HepG2 (cell line): ENCODE data around the gene NFATC3. TPM values are rescaled to one million over a fixed set of nuclear protein-coding genes. Genes with fewer than 3 reads are reported as not detected.

ENCODE experiments used
- ATAD3A ChIP-seq: sonication (generic); formaldehyde crosslinking; IDR thresholded peaks from 2 replicates; pipeline ENCODE4 v1.4.0; 2020; ENCODE audit warnings: missing genetic modification reagents
- GMEB2 ChIP-seq: IDR thresholded peaks from 2 replicates; pipeline ENCODE4 v1.6.1; 2016; ENCODE audit warnings: missing biosample characterization, missing genetic modification reagents, low read depth
- MYC ChIP-seq: sonication (generic); formaldehyde crosslinking; IDR thresholded peaks from 2 replicates; pipeline ENCODE4 v1.9.0; 2021; ENCODE audit warnings: missing genetic modification reagents, borderline replicate concordance
- NR2F2 ChIP-seq: IDR thresholded peaks from 2 replicates; pipeline ENCODE4 v1.6.1; 2012; ENCODE audit warnings: low read depth, inconsistent platforms, borderline replicate concordance
- PLSCR1 ChIP-seq: sonication (generic); formaldehyde crosslinking; IDR thresholded peaks from 2 replicates; pipeline ENCODE4 v1.5.0; 2020; ENCODE audit warnings: missing genetic modification reagents, mild to moderate bottlenecking, borderline replicate concordance
- RAD51 ChIP-seq: fragments of 450-650 bp; IDR thresholded peaks from 2 replicates; pipeline ENCODE4 v1.6.1; 2016; ENCODE audit warnings: borderline replicate concordance
- RARG ChIP-seq: sonication (generic); formaldehyde crosslinking; IDR thresholded peaks from 2 replicates; pipeline ENCODE4 v1.4.0; 2020; ENCODE audit warnings: low read depth, mild to moderate bottlenecking, missing genetic modification reagents
- REL ChIP-seq: sonication (generic); formaldehyde crosslinking; conservative IDR thresholded peaks from 2 replicates; pipeline ENCODE4 v1.8.0; 2022; ENCODE audit warnings: mild to moderate bottlenecking, missing genetic modification reagents, moderate library complexity
- SOX13 ChIP-seq, 3 experiments: fragments of 450-650 bp in 1 of 3; sonication (generic) in 1 of 3; formaldehyde crosslinking in 1 of 3; IDR thresholded peaks in 2 of 3; conservative IDR thresholded peaks in 1 of 3; 2 replicates each; pipeline versions ENCODE4 v1.5.0 to v1.6.1; 2016 to 2020; ENCODE audit warnings: antibody characterized with exemption in 1 of 3, mild to moderate bottlenecking in 1 of 3, missing compliant biosample characterization in 1 of 3, missing genetic modification reagents in 1 of 3, moderate library complexity in 1 of 3
- ZBTB3 ChIP-seq: sonication (generic); formaldehyde crosslinking; IDR thresholded peaks from 2 replicates; pipeline ENCODE4 v1.4.0; 2020; ENCODE audit warnings: low read depth, mild to moderate bottlenecking, moderate library complexity, missing genetic modification reagents, borderline replicate concordance
- ZBTB44 ChIP-seq: sonication (generic); formaldehyde crosslinking; IDR thresholded peaks from 2 replicates; pipeline ENCODE4 v1.4.0; 2020; ENCODE audit warnings: missing genetic modification reagents
- ZBTB46 ChIP-seq: sonication (generic); formaldehyde crosslinking; IDR thresholded peaks from 2 replicates; pipeline ENCODE4 v1.4.0; 2020; ENCODE audit warnings: mild to moderate bottlenecking, missing genetic modification reagents, borderline replicate concordance
- ZFP36 ChIP-seq: fragments of 150-350 bp; IDR thresholded peaks from 2 replicates; pipeline ENCODE4 v1.6.1; 2018; ENCODE audit warnings: borderline replicate concordance, low read length, low read depth; ENCODE audit not compliant: partially characterized antibody
- ZFP82 ChIP-seq: sonication (generic); formaldehyde crosslinking; IDR thresholded peaks from 2 replicates; pipeline ENCODE4 v1.5.1; 2020; ENCODE audit warnings: mild to moderate bottlenecking, missing genetic modification reagents, borderline replicate concordance
- ZNF18 ChIP-seq: sonication (generic); formaldehyde crosslinking; IDR thresholded peaks from 2 replicates; pipeline ENCODE4 v1.8.0; 2022; ENCODE audit warnings: mild to moderate bottlenecking, missing genetic modification reagents; ENCODE audit not compliant: insufficient replicate concordance
- ZNF256 ChIP-seq: sonication (generic); formaldehyde crosslinking; conservative IDR thresholded peaks from 2 replicates; pipeline ENCODE4 v1.4.0; 2020; ENCODE audit warnings: missing genetic modification reagents
- ZNF629 ChIP-seq: sonication (generic); formaldehyde crosslinking; conservative IDR thresholded peaks from 2 replicates; pipeline ENCODE4 v1.5.0; 2020; ENCODE audit warnings: missing genetic modification reagents
- ZNF639 ChIP-seq: conservative IDR thresholded peaks from 2 replicates; pipeline ENCODE4 v1.6.1; 2018; ENCODE audit warnings: missing genetic modification reagents
- ZNF746 ChIP-seq: sonication (generic); formaldehyde crosslinking; IDR thresholded peaks from 2 replicates; pipeline ENCODE4 v1.8.0; 2022; ENCODE audit warnings: mild to moderate bottlenecking, missing genetic modification reagents
- ZSCAN25 ChIP-seq: sonication (generic); formaldehyde crosslinking; IDR thresholded peaks from 2 replicates; pipeline ENCODE4 v1.8.0; 2022; ENCODE audit warnings: mild to moderate bottlenecking, missing genetic modification reagents
- polyA plus RNA-seq, 8 experiments: library from polyadenylated mRNA; depleted of rRNA in 3 of 8; stranded (reverse) in 7 of 8; unstranded in 1 of 8; fragments of >200 nt; fragmentation: Illumina TruSeq in 4 of 8; extraction: Trizol in 4 of 8; gene quantifications; 2 replicates each; pipeline versions ENCODE4 v1.2.1 to v1.2.3, GENCODE V29; 2011 to 2016; ENCODE audit warnings: low read depth in 4 of 8, missing spikeins in 1 of 8, mixed read lengths in 1 of 8; ENCODE audit not compliant: insufficient read depth in 1 of 8
- total RNA-seq, 5 experiments: library from RNA; depleted of rRNA; stranded (reverse); fragments of >200 nt; fragmentation: Illumina TruSeq; extraction: Trizol; gene quantifications; 2 replicates each; pipeline ENCODE4 v1.2.3, GENCODE V29; 2016; ENCODE audit warnings: low read depth in 1 of 5

Gene NFATC3
- total and polyA plus RNA-seq, 2 of the 13 experiments (the other 11 are each of a cell fraction or from before 2014, with no cell fraction given) = 52.6 to 62.7 TPM

GRCh38 chr16:68083861-68084503 lies 1.2 kb upstream of the NFATC3 start (continued):
- TF ChIP-seq ZNF256 (CRISPR knock-in tag) = no peak
- no peak for TF ChIP-seq RARG (CRISPR knock-in tag)
- TF ChIP-seq GMEB2 (CRISPR knock-in tag) = no peak
- TF ChIP-seq ZFP36 = no peak
- no peak for TF ChIP-seq ZNF18 (CRISPR knock-in tag)
- peak; percentile 97; the same call in 1 of the 2 replicates for TF ChIP-seq ZFP82 (CRISPR knock-in tag)
- no peak for TF ChIP-seq ZSCAN25 (CRISPR knock-in tag)
- TF ChIP-seq SOX13 (IDR thresholded peaks at IDR 0.05) = no peak
- no peak for TF ChIP-seq SOX13 (CRISPR knock-in tag; conservative IDR thresholded peaks at IDR 0.05 in 1 of 2, IDR thresholded peaks at IDR 0.05 in 1 of 2)
- no peak for TF ChIP-seq RAD51
- TF ChIP-seq REL = no peak
- TF ChIP-seq ZBTB44 = no peak
- peak; percentile 19; the same call in 1 of the 2 replicates for TF ChIP-seq ZBTB3
- no peak for TF ChIP-seq ZNF746 (CRISPR knock-in tag)
- TF ChIP-seq MYC (CRISPR knock-in tag) = no peak
- TF ChIP-seq ZNF639 = no peak
- no peak for TF ChIP-seq ZNF629 (CRISPR knock-in tag)
- TF ChIP-seq PLSCR1 (CRISPR knock-in tag) = no peak
- 0 out of 2 replicates have a peak, but pooled peaks have one; percentile 7 for TF ChIP-seq ZBTB46 (CRISPR knock-in tag)
- TF ChIP-seq ATAD3A = no peak
- no peak for TF ChIP-seq NR2F2
